D341Med (cell line): Measurements from ENCODE around the gene ADCY5.

Experiments
- DNase-seq: peaks from one replicate; pipeline ENCODE4 v3.0.0; 2012; ENCODE audit warnings: low spot score

The ADCY5 gene

GRCh38 chr3:123406598-123406997 is 42.3 kb downstream of the ADCY5 start:
- DNase-seq: no peak

DNA sequence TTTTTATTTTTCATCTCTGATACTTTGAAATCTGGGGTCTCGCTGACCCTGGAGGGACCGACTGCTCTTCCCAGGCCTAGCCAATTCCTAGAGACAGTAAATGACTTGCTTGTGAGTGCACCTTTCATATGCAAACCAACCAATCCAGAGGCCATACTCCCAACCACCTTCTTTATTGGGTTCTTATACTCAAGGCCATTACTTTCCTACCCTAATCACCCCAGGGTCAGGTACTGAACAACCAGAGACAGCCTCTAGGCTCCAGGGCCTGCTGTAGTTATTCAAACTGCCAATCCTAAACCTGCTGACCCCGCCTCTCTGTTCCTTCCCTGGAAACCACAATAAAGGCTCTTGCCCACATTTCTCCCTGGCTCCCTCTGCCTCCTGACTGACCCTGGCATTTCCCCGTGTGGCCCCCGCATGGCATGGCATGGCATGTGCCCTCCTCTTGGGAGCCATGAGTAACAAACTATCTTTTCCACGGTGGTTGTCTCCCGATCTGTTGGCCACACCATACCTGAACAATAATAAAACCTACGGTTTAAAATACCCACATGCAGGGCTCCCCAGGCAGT is 42.9 kb downstream of the ADCY5 start:
- DNase-seq: no peak

- no peak for DNase-seq
Measured at GRCh38 chr3:123405021-123405420, 43.9 kb downstream of the ADCY5 start.

GRCh38 chr3:123404391-123404790 is 44.5 kb downstream of the ADCY5 start:
- no peak for DNase-seq

- no peak for DNase-seq
Measured at GRCh38 chr3:123401836-123402530, 46.9 kb downstream of the ADCY5 start.

- DNase-seq: no peak
Measured at GRCh38 chr3:123400169-123400568, 48.7 kb downstream of the ADCY5 start.

- no peak for DNase-seq
Measured at GRCh38 chr3:123399653-123400052, 49.2 kb downstream of the ADCY5 start.

- DNase-seq: no peak
Measured at GRCh38 chr3:123397921-123398785, 50.7 kb downstream of the ADCY5 start.

- DNase-seq: no peak
Measured at GRCh38 chr3:123397050-123397590, 51.8 kb downstream of the ADCY5 start.

DNA sequence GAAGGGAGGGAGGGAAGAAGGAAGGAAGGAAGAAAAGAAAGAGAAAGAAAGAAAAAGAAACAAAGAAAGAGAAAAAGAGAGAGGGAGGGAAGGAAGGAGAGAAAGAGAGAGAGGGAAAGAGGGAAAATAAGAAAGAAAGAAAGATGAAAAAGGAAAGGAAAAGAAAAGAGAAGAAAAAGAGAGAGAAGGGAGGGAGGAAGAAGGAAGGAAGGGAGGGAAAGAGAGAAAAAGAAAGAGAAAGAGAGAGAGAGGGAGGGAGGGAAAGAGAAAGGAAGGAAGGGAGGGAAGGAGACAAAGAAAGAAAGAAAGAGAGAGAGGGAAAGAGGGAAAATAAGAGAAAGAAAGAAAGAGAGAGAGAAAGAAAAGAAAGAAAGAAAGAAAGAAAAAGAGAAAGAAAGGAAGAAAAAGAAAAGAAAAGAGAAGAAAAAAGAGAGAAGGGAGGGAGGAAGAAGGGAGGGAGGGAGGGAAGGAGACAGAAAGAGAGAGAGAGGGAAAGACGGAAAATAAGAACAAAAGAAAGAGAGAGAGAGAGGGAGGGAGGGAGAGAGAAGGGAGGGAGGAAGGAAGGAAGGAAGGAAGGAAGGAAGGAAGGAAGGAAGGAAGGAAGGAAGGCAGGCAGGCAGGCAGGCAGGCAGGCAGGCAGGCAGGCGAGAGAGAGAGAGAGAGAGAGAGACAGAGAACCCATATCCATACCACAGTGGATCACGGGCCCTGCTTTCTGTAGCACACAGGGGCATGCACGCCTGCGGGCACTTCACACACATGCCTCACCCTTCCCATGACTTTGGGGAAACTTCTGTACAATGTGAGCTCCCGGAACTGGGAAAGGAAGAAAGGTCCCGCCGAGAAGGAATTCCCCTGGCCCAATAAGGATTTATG is 52.5 kb downstream of the ADCY5 start:
- no peak for DNase-seq

- DNase-seq: no peak
Measured at GRCh38 chr3:123395235-123395634, 53.7 kb downstream of the ADCY5 start.

DNA sequence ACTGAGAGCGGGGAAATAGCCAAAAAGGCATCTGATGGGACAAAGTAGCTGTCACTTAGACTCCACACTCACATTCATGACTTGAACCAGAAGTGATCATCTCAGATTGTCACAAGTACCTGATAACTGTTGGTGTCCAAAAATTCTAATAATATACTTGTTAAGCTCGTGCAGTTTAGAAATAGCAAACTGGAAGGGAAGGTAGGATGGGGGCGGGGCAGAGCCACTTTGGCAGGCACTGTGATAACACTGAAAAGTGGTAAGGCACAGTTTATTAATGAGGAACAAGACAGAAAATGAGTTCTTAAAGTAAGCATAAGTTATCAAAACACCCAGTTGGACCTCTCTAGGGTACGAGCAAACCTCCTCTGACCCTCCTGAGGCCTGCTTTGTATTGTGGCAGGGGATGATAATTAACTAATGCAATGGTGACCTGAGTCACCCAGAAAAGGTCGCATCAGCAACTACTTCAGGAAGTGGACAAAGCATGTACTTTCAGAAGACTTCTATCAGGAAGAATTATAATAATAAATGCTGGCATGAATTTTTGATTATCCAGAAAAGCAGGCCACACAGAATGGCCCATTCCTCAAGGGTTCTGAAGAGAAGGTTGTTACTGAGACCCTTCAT is 54.4 kb downstream of the ADCY5 start:
- no peak for DNase-seq

DNA sequence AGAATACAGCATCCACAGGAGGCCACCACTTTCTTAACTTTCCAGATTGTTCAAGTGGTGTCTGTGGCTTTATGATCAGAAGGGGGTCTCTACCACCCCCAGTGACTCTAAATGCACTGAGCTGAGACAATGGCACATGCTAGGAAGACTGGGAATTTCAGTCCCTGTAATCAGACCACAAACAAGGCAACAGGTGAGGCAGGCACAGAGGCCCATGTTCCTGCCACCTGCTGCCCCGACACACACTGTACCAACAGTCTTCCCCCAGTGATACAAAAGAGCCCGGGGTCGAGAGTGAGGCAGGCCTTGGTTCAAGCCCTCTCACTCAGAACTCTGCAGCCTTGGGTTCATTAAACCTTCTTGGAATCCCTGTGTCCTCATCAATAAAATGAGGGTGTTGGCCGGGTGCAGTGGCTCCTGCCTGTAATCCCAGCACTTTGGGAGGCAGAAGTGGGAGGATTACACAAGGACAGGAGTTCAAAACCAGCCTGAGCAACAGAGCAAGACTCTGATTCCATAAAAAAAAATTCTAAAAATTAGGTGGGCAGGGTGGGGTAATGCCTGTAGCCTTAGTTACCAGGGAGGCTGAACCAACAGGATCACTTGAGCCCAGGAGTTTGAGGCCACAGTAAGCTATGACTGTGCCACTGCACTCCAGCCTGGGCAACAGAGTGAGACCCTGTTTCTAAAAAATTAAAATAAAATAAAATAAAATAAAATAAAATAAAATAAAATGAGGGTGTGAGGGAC is 55.8 kb downstream of the ADCY5 start:
- DNase-seq: no peak

DNA sequence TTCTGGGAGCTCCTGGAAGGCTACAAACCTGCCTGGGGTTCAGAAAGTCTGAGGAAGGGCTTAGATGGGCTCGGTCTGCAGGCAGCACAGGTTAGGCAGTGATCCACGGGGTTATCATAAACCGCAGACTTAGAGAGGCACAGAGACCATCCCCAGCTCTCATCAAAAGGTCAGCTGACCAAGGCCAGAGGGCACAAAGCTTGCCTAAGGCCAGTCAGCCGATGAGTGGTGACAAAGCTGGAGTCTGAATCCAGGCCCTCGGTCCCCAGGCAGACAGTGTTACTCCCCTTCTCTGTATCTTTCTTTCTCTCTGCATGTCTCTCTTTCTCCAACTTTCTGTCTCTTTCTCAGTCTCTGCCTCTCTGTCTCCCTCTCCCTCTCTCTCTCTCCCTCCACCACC is 56.5 kb downstream of the ADCY5 start:
- DNase-seq: no peak

- DNase-seq: no peak
Measured at GRCh38 chr3:123390865-123391600, 57.9 kb downstream of the ADCY5 start.

DNA sequence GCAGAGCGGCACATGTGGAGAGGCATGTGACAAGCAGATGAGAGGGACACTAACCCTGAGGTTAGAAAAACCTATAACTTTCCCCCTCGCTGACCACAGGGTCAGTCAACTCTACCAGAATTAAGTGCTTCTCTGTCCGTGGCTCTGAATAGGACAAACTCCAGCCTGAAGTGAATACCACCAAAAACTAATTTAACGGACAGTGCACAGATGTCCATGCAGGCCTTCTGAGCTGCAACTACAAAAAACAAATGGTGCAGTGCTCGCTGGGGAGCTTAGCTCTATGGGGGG is 59.3 kb downstream of the ADCY5 start:
- no peak for DNase-seq

GRCh38 chr3:123388811-123389627 is 59.9 kb downstream of the ADCY5 start:
- DNase-seq: no peak

- no peak for DNase-seq
Measured at GRCh38 chr3:123388042-123388441, 60.8 kb downstream of the ADCY5 start.

GRCh38 chr3:123387532-123387931 is 61.4 kb downstream of the ADCY5 start:
- no peak for DNase-seq
